ENCODE data around the gene CD300A.
A peak's percentile ranks its signal among the peaks of the same experiment; 100 is the strongest.

Gene CD300A

GRCh38 chr17:74466111-74466827 is at the start of gene CD300A:
TSS of gene CD300A (plus strand) at chr17:74466634. CDS start at chr17:74466704, 70 bp downstream.
- no peak for DNase-seq (ENCODE audit: low read depth, low spot score)

GRCh38 chr17:74417178-74418045 is 49.0 kb upstream of the CD300A start:
- peak; percentile 46 for DNase-seq (ENCODE audit: low read depth, low spot score)

- DNase-seq (ENCODE audit: low read depth, low spot score): no peak
These were observed 46.5 kb upstream of the CD300A start for GRCh38 chr17:74419928-74420411.

- DNase-seq (ENCODE audit: low read depth, low spot score): no peak
These were observed 42.3 kb upstream of the CD300A start for GRCh38 chr17:74424117-74424516.

- DNase-seq (ENCODE audit: low read depth, low spot score): no peak
These were observed 41.8 kb upstream of the CD300A start for GRCh38 chr17:74424657-74425056.

GRCh38 chr17:74426551-74427047 is 39.8 kb upstream of the CD300A start:
- DNase-seq (ENCODE audit: low read depth, low spot score): no peak

- no peak for DNase-seq (ENCODE audit: low read depth, low spot score)
These were observed 39.2 kb upstream of the CD300A start for GRCh38 chr17:74427048-74427762.

GRCh38 chr17:74427763-74428153 is 38.7 kb upstream of the CD300A start:
- DNase-seq (ENCODE audit: low read depth, low spot score): no peak

GRCh38 chr17:74429604-74430384 is 36.6 kb upstream of the CD300A start:
- DNase-seq (ENCODE audit: low read depth, low spot score): peak; percentile 49

GRCh38 chr17:74430385-74430705 is 36.1 kb upstream of the CD300A start:
- DNase-seq (ENCODE audit: low read depth, low spot score): no peak

- peak; percentile 93 for DNase-seq (ENCODE audit: low read depth, low spot score)
These were observed 35.5 kb upstream of the CD300A start for GRCh38 chr17:74430706-74431567.

- peak; percentile 82 for DNase-seq (ENCODE audit: low read depth, low spot score)
These were observed 34.6 kb upstream of the CD300A start, which contains the start of gene GPRC5C for GRCh38 chr17:74431568-74432423. TSS of gene GPRC5C (plus strand) at chr17:74432088. CDS start at chr17:74439777, 7,689 bp downstream.

GRCh38 chr17:74432424-74432690 is 34.1 kb upstream of the CD300A start:
- no peak for DNase-seq (ENCODE audit: low read depth, low spot score)

GRCh38 chr17:74432766-74433391 is 33.6 kb upstream of the CD300A start:
- DNase-seq (ENCODE audit: low read depth, low spot score): no peak

- peak; percentile 45 for DNase-seq (ENCODE audit: low read depth, low spot score)
These were observed 32.9 kb upstream of the CD300A start for GRCh38 chr17:74433421-74434121.

GRCh38 chr17:74435775-74436359 is 30.6 kb upstream of the CD300A start:
- no peak for DNase-seq (ENCODE audit: low read depth, low spot score)

- no peak for DNase-seq (ENCODE audit: low read depth, low spot score)
These were observed 28.7 kb upstream of the CD300A start for GRCh38 chr17:74437702-74438101.

Data from astrocyte of the hippocampus (primary cell).